ENCODE measurements around the gene COL4A2. TPM values are rescaled to one million over a fixed set of nuclear protein-coding genes. Genes with fewer than 3 reads are reported as not detected.
"Not testable (repeated sequence)": the region's sequence is repeated elsewhere in the genome, so short reads cannot be mapped to it uniquely, and the experiment has no call there.

Gene COL4A2
- total RNA-seq, 8 experiments from 2014 or later = 3.5 to 379 (median 30.2) TPM

DNA sequence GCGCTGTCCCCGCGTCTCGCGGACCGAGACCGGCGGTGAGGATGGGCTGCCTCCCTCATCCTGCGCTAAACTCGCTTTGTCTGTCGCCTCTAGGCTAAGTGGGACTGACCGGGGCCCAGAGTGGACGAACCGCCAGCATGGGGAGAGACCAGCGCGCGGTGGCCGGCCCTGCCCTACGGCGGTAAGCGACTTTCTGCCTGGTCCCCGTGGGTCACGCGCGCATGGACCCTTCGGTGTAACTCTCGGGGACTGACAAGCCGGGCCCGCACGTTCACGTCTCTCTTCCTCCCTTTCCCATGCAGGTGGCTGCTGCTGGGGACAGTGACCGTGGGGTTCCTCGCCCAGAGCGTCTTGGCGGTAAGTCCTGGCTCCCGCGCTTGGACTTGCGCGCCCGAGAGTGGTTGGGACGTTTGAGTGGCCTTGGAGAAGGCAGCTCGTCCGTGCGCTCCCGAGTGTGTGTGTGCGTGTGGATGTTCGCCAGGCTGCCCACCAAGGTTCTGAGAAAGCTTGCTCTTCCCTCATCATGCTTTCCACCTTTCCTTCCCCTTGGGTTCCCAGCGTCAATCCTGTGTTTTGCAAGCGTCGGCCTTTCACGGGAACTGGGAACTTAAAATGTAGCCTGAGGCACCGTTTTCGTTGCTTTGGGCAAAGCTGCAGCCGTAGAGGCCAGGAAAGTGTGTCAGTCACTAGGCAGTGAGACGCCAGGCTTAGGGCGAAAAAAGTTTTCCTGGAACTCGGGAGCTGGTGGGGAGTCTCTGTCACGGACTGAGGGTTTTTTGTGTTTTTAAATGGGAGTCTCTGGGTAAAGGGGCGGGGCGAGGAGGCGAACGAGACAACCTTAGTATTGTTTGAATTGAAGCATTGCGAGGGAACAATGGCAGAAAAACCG is 927 bp downstream of the COL4A2 start:
- Histone ChIP-seq H3K4me3 (peak overlapping the region; percentile 47 to 72 (median 62)), H3K4me1 (replicated peaks in 1 of 2) (peaks cover 7 to 9% of the 10 kb centered on the region in 2 donors), H3K27ac (no peak overlapping the region)
- WGBS, 10 experiments = 0 to 1% (median 0%) methylated on average over 1 to 18 of the region's 64 CpGs; no CpG with 5 or more reads in 1 of the 10 experiments
- ATAC-seq (replicated peaks in 6 of 8) = peak; percentile 7 to 51 (median 34)
- in situ Hi-C loops (cut with MboI; ENCODE audit: low pct_unique_long_range_greater_than_20kb in 2 of 9, low sequenced_read_pairs in 9 of 9, unreplicated experiment in 9 of 9) = no loop called here

- Histone ChIP-seq H3K27ac (no peak overlapping the region), H3K4me3 (peak overlapping the region; percentile 47 to 72 (median 62)), H3K4me1 (replicated peaks in 1 of 2) (peaks cover 7 to 9% of the 10 kb centered on the region in 2 donors)
- peak in 7 of 8 experiments; percentile 13 to 42 (median 39) for ATAC-seq (replicated peaks in 6 of 8)
- WGBS, 10 experiments = 0 to 100% (median 11%) methylated on average over 1 to 20 of the region's 31 CpGs; no CpG with 5 or more reads in 1 of the 10 experiments
- in situ Hi-C loops (cut with MboI; ENCODE audit: low pct_unique_long_range_greater_than_20kb in 2 of 9, low sequenced_read_pairs in 9 of 9, unreplicated experiment in 9 of 9) = no loop called here
These were observed 1.7 kb downstream of the COL4A2 start for GRCh38 chr13:110308656-110309359.

GRCh38 chr13:110309661-110310524 is 2.8 kb downstream of the COL4A2 start:
- 80 to 100% (median 94%) methylated on average over 1 to 6 of the region's 16 CpGs; no CpG with 5 or more reads in 1 of the 10 experiments for WGBS, 10 experiments
- Histone ChIP-seq H3K27ac (no peak overlapping the region), H3K4me1 (replicated peaks in 1 of 2) (peaks cover 7 to 9% of the 10 kb centered on the region in 2 donors), H3K4me3 (no peak overlapping the region)
- ATAC-seq (replicated peaks in 6 of 8) = no peak
- in situ Hi-C loops (cut with MboI; ENCODE audit: low pct_unique_long_range_greater_than_20kb in 2 of 9, low sequenced_read_pairs in 9 of 9, unreplicated experiment in 9 of 9) = no loop called here

- no peak for ATAC-seq (replicated peaks in 6 of 8)
- H3K4me1 ChIP-seq (replicated peaks in 1 of 2) = peaks cover 5 to 9% of the 10 kb centered on the region in 2 donors
- 50 to 100% (median 85%) methylated on average over 1 to 8 of the region's 14 CpGs; no CpG with 5 or more reads in 1 of the 10 experiments for whole genome bisulfite sequencing, 10 experiments
These were observed 3.7 kb downstream of the COL4A2 start for GRCh38 chr13:110310541-110311442.

DNA sequence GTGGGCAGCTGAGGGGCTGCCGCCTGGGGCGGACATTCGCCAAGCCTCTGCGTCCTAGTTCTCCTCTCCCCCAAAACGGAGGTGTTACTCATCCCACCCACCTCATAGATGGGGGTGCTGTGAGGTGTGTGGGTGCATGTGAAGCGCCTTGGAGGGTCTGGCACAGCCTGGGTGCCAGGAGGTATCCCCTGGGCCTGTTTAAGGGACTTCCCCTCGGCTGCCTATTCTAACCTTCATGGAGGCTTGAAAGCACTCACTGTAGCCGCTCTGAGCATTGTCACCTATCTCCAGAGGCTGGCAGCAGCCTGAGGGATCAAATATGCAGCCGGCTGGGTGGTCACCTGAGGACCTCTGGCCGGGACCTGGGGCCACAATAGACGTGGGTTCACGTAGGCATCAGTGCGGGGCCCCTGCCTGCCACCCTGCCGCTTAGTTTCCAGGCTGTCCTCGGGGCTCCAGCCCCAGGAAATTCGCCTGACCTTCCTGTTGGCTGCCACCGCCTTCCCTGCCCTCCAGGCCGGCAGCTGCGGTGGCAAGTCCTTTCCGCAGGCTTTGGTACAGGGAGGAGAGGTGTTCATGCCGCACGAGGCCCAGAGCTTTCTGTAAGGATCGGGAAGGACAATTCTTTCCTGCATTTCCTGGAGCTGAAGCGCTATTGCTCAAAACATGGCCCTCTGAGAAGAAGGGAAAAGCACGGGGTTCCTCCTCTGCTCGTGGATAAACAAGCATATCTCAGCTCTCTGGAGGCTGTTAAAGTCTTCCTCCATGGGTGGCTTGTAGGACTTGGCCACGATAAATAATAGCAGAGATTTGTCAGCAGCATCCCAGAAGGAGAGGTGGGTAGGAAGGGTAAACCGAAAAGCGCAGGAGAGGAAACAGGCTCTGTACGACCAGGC is 4.6 kb downstream of the COL4A2 start:
- no peak for ATAC-seq (replicated peaks in 6 of 8)
- Histone ChIP-seq H3K4me1 (replicated peaks in 1 of 2) (peaks cover 2 to 4% of the 10 kb centered on the region in 2 donors), H3K4me3 (no peak overlapping the region), H3K27ac (no peak overlapping the region)
- in situ Hi-C loops (cut with MboI; ENCODE audit: low pct_unique_long_range_greater_than_20kb in 2 of 9, low sequenced_read_pairs in 9 of 9, unreplicated experiment in 9 of 9) = no loop called here
- 69 to 93% (median 83%) methylated on average over 2 to 14 of the region's 30 CpGs for WGBS, 10 experiments

More at GRCh38 chr13:110310541-110311442, 3.7 kb downstream of the COL4A2 start:
- in situ Hi-C loops (cut with MboI; ENCODE audit: low pct_unique_long_range_greater_than_20kb in 2 of 9, low sequenced_read_pairs in 9 of 9, unreplicated experiment in 9 of 9) = no loop called here
- no peak overlapping the region for H3K4me3 ChIP-seq
- no peak overlapping the region for H3K27ac ChIP-seq

- H3K27ac ChIP-seq = no peak overlapping the region
- peaks cover 2 to 4% of the 10 kb centered on the region in 2 donors for H3K4me1 ChIP-seq (replicated peaks in 1 of 2)
- ATAC-seq (replicated peaks in 6 of 8) = no peak
- H3K4me3 ChIP-seq = no peak overlapping the region
- 30 to 100% (median 84%) methylated on average over 1 to 3 of the region's 4 CpGs; no CpG with 5 or more reads in 5 of the 10 experiments for WGBS, 10 experiments
- in situ Hi-C loops (cut with MboI; ENCODE audit: low pct_unique_long_range_greater_than_20kb in 2 of 9, low sequenced_read_pairs in 9 of 9, unreplicated experiment in 9 of 9) = no loop called here
These were observed 5.4 kb downstream of the COL4A2 start for GRCh38 chr13:110312339-110313031.

- in situ Hi-C loops (cut with MboI; ENCODE audit: low pct_unique_long_range_greater_than_20kb in 2 of 9, low sequenced_read_pairs in 9 of 9, unreplicated experiment in 9 of 9); ATAC-seq (replicated peaks in 6 of 8); H3K4me3 ChIP-seq; H3K4me1 ChIP-seq (replicated peaks in 1 of 2); H3K27ac ChIP-seq: not testable (repeated sequence)
- WGBS, 10 experiments = 82 to 95% (median 92%) methylated on average over 2 to 3 of the region's 29 CpGs; no CpG with 5 or more reads in 7 of the 10 experiments
These were observed 6.2 kb downstream of the COL4A2 start for GRCh38 chr13:110313261-110313660.

DNA sequence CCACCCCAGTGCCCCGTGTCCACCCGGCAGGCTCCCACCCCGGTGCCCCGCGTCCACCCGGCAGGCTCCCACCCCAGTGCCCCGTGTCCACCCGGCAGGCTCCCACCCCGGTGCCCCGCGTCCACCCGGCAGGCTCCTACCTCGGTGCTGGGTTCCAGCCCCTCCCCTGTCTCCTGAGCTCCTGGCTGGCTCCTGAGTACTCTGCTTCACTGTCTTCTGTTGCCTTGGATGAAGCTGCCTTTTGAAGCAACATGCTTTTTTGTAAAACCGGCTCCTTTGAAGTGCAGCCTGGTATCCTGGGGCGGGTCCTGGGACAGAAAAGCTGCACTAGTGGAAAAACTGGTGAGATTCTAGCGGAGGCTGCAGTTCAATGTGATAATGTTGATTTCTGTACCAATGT is 6.6 kb downstream of the COL4A2 start:
- H3K4me3 ChIP-seq; H3K27ac ChIP-seq; in situ Hi-C loops (cut with MboI; ENCODE audit: low pct_unique_long_range_greater_than_20kb in 2 of 9, low sequenced_read_pairs in 9 of 9, unreplicated experiment in 9 of 9); H3K4me1 ChIP-seq (replicated peaks in 1 of 2); ATAC-seq (replicated peaks in 6 of 8): not testable (repeated sequence)
- 86 to 100% (median 100%) methylated on average over 1 of the region's 16 CpGs; no CpG with 5 or more reads in 7 of the 10 experiments for WGBS, 10 experiments

GRCh38 chr13:110314516-110315245 is 7.6 kb downstream of the COL4A2 start:
- ATAC-seq (replicated peaks in 6 of 8) = no peak
- Histone ChIP-seq H3K4me1 (replicated peaks in 1 of 2) (no peaks in the 10 kb centered on the region), H3K27ac (no peak overlapping the region), H3K4me3 (no peak overlapping the region)
- 80 to 100% (median 100%) methylated on average over 2 to 8 of the region's 18 CpGs; no CpG with 5 or more reads in 4 of the 10 experiments for WGBS, 10 experiments
- in situ Hi-C loops (cut with MboI; ENCODE audit: low pct_unique_long_range_greater_than_20kb in 2 of 9, low sequenced_read_pairs in 9 of 9, unreplicated experiment in 9 of 9) = no loop called here

GRCh38 chr13:110316196-110316595 is 9.1 kb downstream of the COL4A2 start:
- in situ Hi-C loops (cut with MboI; ENCODE audit: low pct_unique_long_range_greater_than_20kb in 2 of 9, low sequenced_read_pairs in 9 of 9, unreplicated experiment in 9 of 9) = no loop called here
- H3K27ac ChIP-seq = no peak overlapping the region

More at GRCh38 chr13:110316196-110316595, 9.1 kb downstream of the COL4A2 start:
- H3K4me1 ChIP-seq (replicated peaks in 1 of 2) = no peaks in the 10 kb centered on the region
- ATAC-seq (replicated peaks in 6 of 8) = no peak
- 83 to 100% (median 100%) methylated on average over 1 to 7 of the region's 10 CpGs; no CpG with 5 or more reads in 3 of the 10 experiments for WGBS, 10 experiments
- no peak overlapping the region for H3K4me3 ChIP-seq
